HCT116 (cell line): ENCODE measurements around the gene TNFRSF9. TPM values are rescaled to one million over a fixed set of nuclear protein-coding genes. Genes with fewer than 3 reads are reported as not detected.

Experiments
- ATAC-seq: fragments of 200-7000 bp; cut with Tn5 transposase; 2 replicates; pipeline ENCODE4 v1.9.1; 2020; ENCODE audit warnings: mild to moderate bottlenecking, moderate library complexity
- BruUV-seq: library from RNA; stranded (reverse); fragments of 400-500 nt; replicated peaks from 2 replicates; lab custom pipeline; 2021; lab: Mats Ljungman, UMichigan
- CTCF ChIA-PET: fragments of 300-600 bp; sonication (Branson Sonifier 250); formaldehyde crosslinking; loops from one replicate; lab custom pipeline; 2021; ENCODE audit warnings: antibody characterized with exemption; lab: Charles Lee
- POLR2A ChIA-PET: fragments of 300-600, 350-600 bp; sonication (Branson Sonifier 250); formaldehyde crosslinking; loops from one replicate; lab custom pipeline; 2021; ENCODE audit warnings: antibody characterized with exemption; lab: Charles Lee
- RAD21 ChIA-PET, 2 experiments: fragments of 300-600 bp; sonication (Branson Sonifier 250); formaldehyde crosslinking; loops; one replicate each; lab custom pipeline; 2023; ENCODE audit warnings: low total read pairs in 2 of 2; ENCODE audit not compliant: uncharacterized antibody in 2 of 2, unreplicated experiment in 2 of 2, low non-redundant PET in 1 of 2; lab: Charles Lee
- DNase-seq: peaks from one replicate; pipeline ENCODE4 v3.0.0-alpha.2; 2010; ENCODE audit warnings: low read depth, low spot score
- H2AFZ ChIP-seq: fragments of 200-600 bp; shearing (Covaris generic), sonication (generic); 2 replicates; pipeline ENCODE4 v1.6.1; 2017; ENCODE audit warnings: low read depth, mixed run types, mixed read lengths, antibody characterized with exemption, low read length; ENCODE audit not compliant: poor library complexity, severe bottlenecking
- H3K27ac ChIP-seq: 2 replicates; pipeline ENCODE4 v1.5.1; 2012; ENCODE audit warnings: low read depth, low read length
- H3K27me3 ChIP-seq: fragments of 200-600 bp; sonication (generic); 2 replicates; pipeline ENCODE4 v1.6.1; 2016; ENCODE audit warnings: mixed run types, low read length, mixed read lengths; ENCODE audit not compliant: insufficient read depth
- H3K36me3 ChIP-seq, 2 experiments: fragments of 200-500 bp in 1 of 2; fragments of 200-600 bp in 1 of 2; sonication (Bioruptor generic) in 1 of 2; sonication (generic) in 1 of 2; 2 replicates each; pipeline versions ENCODE4 v1.5.1 to v1.6.1; 2014 to 2016; ENCODE audit warnings: low read length in 2 of 2, inconsistent platforms in 1 of 2, mixed read lengths in 1 of 2, mixed run types in 1 of 2; ENCODE audit not compliant: insufficient read depth in 2 of 2, control insufficient read depth in 1 of 2
- H3K4me1 ChIP-seq, 2 experiments: fragments of 200-600 bp in 1 of 2; sonication (generic) in 1 of 2; 2 replicates each; pipeline versions ENCODE4 v1.5.1 to v1.6.1; 2012 to 2017; ENCODE audit warnings: low read length in 2 of 2, inconsistent platforms in 1 of 2, mild to moderate bottlenecking in 1 of 2, mixed read lengths in 1 of 2, mixed run types in 1 of 2, moderate library complexity in 1 of 2; ENCODE audit not compliant: insufficient read depth in 2 of 2, control insufficient read depth in 1 of 2
- H3K4me2 ChIP-seq: fragments of 200-600 bp; sonication (generic); 2 replicates; pipeline ENCODE4 v1.6.1; 2017; ENCODE audit warnings: mixed run types, low read length, mixed read lengths
- H3K4me3 ChIP-seq, 2 experiments: fragments of 200-600 bp in 1 of 2; sonication (generic) in 1 of 2; replicated peaks in 1 of 2; 2 replicates each; pipeline ENCODE4 v1.5.1; 2011 to 2016; ENCODE audit warnings: low read length in 2 of 2, control low read depth in 1 of 2, low read depth in 1 of 2, mild to moderate bottlenecking in 1 of 2, mixed read lengths in 1 of 2, mixed run types in 1 of 2
- H3K79me2 ChIP-seq: fragments of 200-600 bp; sonication (generic); 2 replicates; pipeline ENCODE4 v1.6.1; 2017; ENCODE audit warnings: mild to moderate bottlenecking, mixed run types, low read length, moderate library complexity, mixed read lengths; ENCODE audit not compliant: insufficient read depth
- H3K9ac ChIP-seq: fragments of 200-600 bp; sonication (generic); 2 replicates; pipeline ENCODE4 v1.6.1; 2016; ENCODE audit warnings: low read length, mixed read lengths
- H3K9me2 ChIP-seq: fragments of 200-600 bp; sonication (generic), shearing (Covaris generic); 2 replicates; pipeline ENCODE4 v1.6.1; 2017; ENCODE audit warnings: mixed run types, mild to moderate bottlenecking, moderate library complexity; ENCODE audit not compliant: insufficient read depth
- H3K9me3 ChIP-seq, 2 experiments: fragments of 200-500 bp in 1 of 2; fragments of 200-600 bp in 1 of 2; sonication (Bioruptor generic) in 1 of 2; sonication (generic) in 1 of 2; 2 replicates each; pipeline ENCODE4 v1.6.1; 2014 to 2017; ENCODE audit warnings: low read length in 2 of 2, mixed read lengths in 2 of 2, inconsistent platforms in 1 of 2, low read depth in 1 of 2, mild to moderate bottlenecking in 1 of 2, mixed run types in 1 of 2, moderate library complexity in 1 of 2; ENCODE audit not compliant: control insufficient read depth in 1 of 2, insufficient read depth in 1 of 2
- H4K20me1 ChIP-seq: fragments of 200-600 bp; sonication (generic), shearing (Covaris generic); 2 replicates; pipeline ENCODE4 v1.6.1; 2017; ENCODE audit warnings: mixed run types, mild to moderate bottlenecking, moderate library complexity; ENCODE audit not compliant: insufficient read depth
- CBX3 ChIP-seq: IDR thresholded peaks from 2 replicates; pipeline ENCODE4 v1.6.1; 2012; ENCODE audit warnings: low read depth
- CEBPB ChIP-seq: IDR thresholded peaks from 2 replicates; pipeline ENCODE4 v1.6.1; 2012; ENCODE audit warnings: low read depth
- EGR1 ChIP-seq: IDR thresholded peaks from 2 replicates; pipeline ENCODE4 v1.6.1; 2012; ENCODE audit warnings: low read depth
- ELF1 ChIP-seq: IDR thresholded peaks from 2 replicates; pipeline ENCODE4 v1.6.1; 2012; ENCODE audit warnings: low read depth, borderline replicate concordance
- EZH2 ChIP-seq: fragments of 200-600 bp; sonication (generic); IDR thresholded peaks from 2 replicates; pipeline ENCODE4 v1.6.1; 2017; ENCODE audit warnings: antibody characterized with exemption, mixed run types
- FOSL1 ChIP-seq: IDR thresholded peaks from 2 replicates; pipeline ENCODE4 v1.6.1; 2012; ENCODE audit warnings: low read depth
- JUND ChIP-seq: IDR thresholded peaks from 2 replicates; pipeline ENCODE4 v1.6.1; 2012
- POLR2A ChIP-seq: IDR thresholded peaks from 2 replicates; pipeline ENCODE4 v1.7.0; 2011; ENCODE audit warnings: borderline replicate concordance; ENCODE audit not compliant: insufficient read depth, insufficient read length; ENCODE audit errors: extremely low read depth
- RAD21 ChIP-seq: IDR thresholded peaks from 2 replicates; pipeline ENCODE4 v1.6.1; 2012; ENCODE audit warnings: low read depth, mild to moderate bottlenecking
- SIN3A ChIP-seq: IDR thresholded peaks from 2 replicates; pipeline ENCODE4 v1.6.1; 2012; ENCODE audit warnings: low read depth
- SP1 ChIP-seq: IDR thresholded peaks from 2 replicates; pipeline ENCODE4 v1.6.1; 2012; ENCODE audit warnings: low read depth
- SRF ChIP-seq: IDR thresholded peaks from 2 replicates; pipeline ENCODE4 v1.6.1; 2012; ENCODE audit warnings: low read depth
- TCF7L2 ChIP-seq: IDR thresholded peaks from 2 replicates; pipeline ENCODE4 v1.7.0; 2011; ENCODE audit warnings: borderline replicate concordance, inconsistent platforms; ENCODE audit not compliant: insufficient read depth, insufficient read length; ENCODE audit errors: extremely low read depth
- YY1 ChIP-seq: IDR thresholded peaks from 2 replicates; pipeline ENCODE4 v1.6.1; 2011; ENCODE audit warnings: low read length, low read depth, moderate library complexity, mild to moderate bottlenecking; ENCODE audit not compliant: insufficient replicate concordance; ENCODE audit errors: extremely low read depth
- ZFX ChIP-seq: fragments of 450-650 bp; IDR thresholded peaks from 2 replicates; pipeline ENCODE4 v1.6.1; 2017
- intact Hi-C: fragments of 100-400 bp; cut with micrococcal nuclease; formaldehyde crosslinking; loops from 2 replicates; pipeline ENCODE4 v1.10.0; 2022
- total RNA-seq: library from RNA; stranded (reverse); gene quantifications from one replicate; pipeline ENCODE4 v1.2.1, GENCODE V29; 2021; ENCODE audit not compliant: unreplicated experiment
- TF ChIP-seq, protein P1 (sequence below): IDR thresholded peaks from 2 replicates; pipeline ENCODE4 v1.6.1; 2012
- TF ChIP-seq, protein P2 (sequence below): IDR thresholded peaks from 2 replicates; pipeline ENCODE4 v1.6.1; 2012
- TF ChIP-seq, protein P3 (sequence below): IDR thresholded peaks from 2 replicates; pipeline ENCODE4 v1.6.1; 2012; ENCODE audit warnings: low read depth
- TF ChIP-seq, protein P4 (sequence below): IDR thresholded peaks from 2 replicates; pipeline ENCODE4 v1.6.1; 2011; ENCODE audit warnings: mild to moderate bottlenecking, low read length, moderate library complexity; ENCODE audit not compliant: insufficient replicate concordance; ENCODE audit errors: extremely low read depth

The TNFRSF9 gene
- total RNA-seq, 1 experiment from 2014 or later, result 0.20 TPM

DNA sequence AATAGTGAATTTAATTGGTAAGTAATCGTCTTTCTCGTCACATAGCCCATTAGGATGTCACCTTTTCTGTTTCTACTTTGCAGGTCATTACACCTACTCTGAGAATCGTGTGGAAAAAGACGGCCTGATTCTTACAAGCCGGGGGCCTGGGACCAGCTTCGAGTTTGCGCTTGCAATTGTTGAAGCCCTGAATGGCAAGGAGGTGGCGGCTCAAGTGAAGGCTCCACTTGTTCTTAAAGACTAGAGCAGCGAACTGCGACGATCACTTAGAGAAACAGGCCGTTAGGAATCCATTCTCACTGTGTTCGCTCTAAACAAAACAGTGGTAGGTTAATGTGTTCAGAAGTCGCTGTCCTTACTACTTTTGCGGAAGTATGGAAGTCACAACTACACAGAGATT lies 44.2 kb upstream of the TNFRSF9 start:
- peaks cover 25 to 45% of the 10 kb centered on the region in 2 experiments for H3K36me3 ChIP-seq
- H3K4me1 ChIP-seq, result peaks cover 0 to 6% of the 10 kb centered on the region in 2 experiments; a peak in 2 of 4 replicates
- no peak overlapping the region for H3K4me3 ChIP-seq
- ATAC-seq (no peak), DNase-seq (no peak)
- H3K27me3 ChIP-seq, result no peaks in the 10 kb centered on the region
- H3K9me3 ChIP-seq, result no peaks in the 10 kb centered on the region
- RAD21 ChIA-PET, result interaction anchor here (1.2 to 1.5 kb wide), 2 partner anchors 329 to 330 kb away, joined by 3 to 4 read pairs; no protein-coding TSS in a partner anchor
- H2AFZ ChIP-seq, result no peak overlapping the region
- no peaks in the 10 kb centered on the region for H4K20me1 ChIP-seq
- CTCF ChIA-PET, result interaction anchor here (1.5 to 2.8 kb wide), 2 partner anchors 9 to 329 kb away, joined by 5 to 10 read pairs; no protein-coding TSS in a partner anchor
- H3K79me2 ChIP-seq, result peaks cover 18% of the 10 kb centered on the region
- no TSS peak for BruUV-seq
- no peak overlapping the region for H3K4me2 ChIP-seq
- H3K9ac ChIP-seq, result no peak overlapping the region
- POLR2A ChIA-PET, result no interaction called here
- H3K9me2 ChIP-seq, result no peaks in the 10 kb centered on the region
- intact Hi-C loops, result no loop called here
- TF ChIP-seq YY1 (no peak), TCF7L2 (no peak), SP1 (no peak), SRF (no peak), RAD21 (no peak), ZFX (no peak), SIN3A (no peak), FOSL1 (no peak), CEBPB (no peak), EGR1 (no peak), EZH2 (no peak), CBX3 (no peak), ELF1 (no peak), POLR2A (no peak), JUND (no peak)
- TF ChIP-seq, protein P1, sequence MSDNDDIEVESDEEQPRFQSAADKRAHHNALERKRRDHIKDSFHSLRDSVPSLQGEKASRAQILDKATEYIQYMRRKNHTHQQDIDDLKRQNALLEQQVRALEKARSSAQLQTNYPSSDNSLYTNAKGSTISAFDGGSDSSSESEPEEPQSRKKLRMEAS, result no peak
- TF ChIP-seq, protein P2, sequence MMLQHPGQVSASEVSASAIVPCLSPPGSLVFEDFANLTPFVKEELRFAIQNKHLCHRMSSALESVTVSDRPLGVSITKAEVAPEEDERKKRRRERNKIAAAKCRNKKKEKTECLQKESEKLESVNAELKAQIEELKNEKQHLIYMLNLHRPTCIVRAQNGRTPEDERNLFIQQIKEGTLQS, result no peak
- TF ChIP-seq, protein P3, sequence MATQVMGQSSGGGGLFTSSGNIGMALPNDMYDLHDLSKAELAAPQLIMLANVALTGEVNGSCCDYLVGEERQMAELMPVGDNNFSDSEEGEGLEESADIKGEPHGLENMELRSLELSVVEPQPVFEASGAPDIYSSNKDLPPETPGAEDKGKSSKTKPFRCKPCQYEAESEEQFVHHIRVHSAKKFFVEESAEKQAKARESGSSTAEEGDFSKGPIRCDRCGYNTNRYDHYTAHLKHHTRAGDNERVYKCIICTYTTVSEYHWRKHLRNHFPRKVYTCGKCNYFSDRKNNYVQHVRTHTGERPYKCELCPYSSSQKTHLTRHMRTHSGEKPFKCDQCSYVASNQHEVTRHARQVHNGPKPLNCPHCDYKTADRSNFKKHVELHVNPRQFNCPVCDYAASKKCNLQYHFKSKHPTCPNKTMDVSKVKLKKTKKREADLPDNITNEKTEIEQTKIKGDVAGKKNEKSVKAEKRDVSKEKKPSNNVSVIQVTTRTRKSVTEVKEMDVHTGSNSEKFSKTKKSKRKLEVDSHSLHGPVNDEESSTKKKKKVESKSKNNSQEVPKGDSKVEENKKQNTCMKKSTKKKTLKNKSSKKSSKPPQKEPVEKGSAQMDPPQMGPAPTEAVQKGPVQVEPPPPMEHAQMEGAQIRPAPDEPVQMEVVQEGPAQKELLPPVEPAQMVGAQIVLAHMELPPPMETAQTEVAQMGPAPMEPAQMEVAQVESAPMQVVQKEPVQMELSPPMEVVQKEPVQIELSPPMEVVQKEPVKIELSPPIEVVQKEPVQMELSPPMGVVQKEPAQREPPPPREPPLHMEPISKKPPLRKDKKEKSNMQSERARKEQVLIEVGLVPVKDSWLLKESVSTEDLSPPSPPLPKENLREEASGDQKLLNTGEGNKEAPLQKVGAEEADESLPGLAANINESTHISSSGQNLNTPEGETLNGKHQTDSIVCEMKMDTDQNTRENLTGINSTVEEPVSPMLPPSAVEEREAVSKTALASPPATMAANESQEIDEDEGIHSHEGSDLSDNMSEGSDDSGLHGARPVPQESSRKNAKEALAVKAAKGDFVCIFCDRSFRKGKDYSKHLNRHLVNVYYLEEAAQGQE, result no peak
- TF ChIP-seq, protein P4, sequence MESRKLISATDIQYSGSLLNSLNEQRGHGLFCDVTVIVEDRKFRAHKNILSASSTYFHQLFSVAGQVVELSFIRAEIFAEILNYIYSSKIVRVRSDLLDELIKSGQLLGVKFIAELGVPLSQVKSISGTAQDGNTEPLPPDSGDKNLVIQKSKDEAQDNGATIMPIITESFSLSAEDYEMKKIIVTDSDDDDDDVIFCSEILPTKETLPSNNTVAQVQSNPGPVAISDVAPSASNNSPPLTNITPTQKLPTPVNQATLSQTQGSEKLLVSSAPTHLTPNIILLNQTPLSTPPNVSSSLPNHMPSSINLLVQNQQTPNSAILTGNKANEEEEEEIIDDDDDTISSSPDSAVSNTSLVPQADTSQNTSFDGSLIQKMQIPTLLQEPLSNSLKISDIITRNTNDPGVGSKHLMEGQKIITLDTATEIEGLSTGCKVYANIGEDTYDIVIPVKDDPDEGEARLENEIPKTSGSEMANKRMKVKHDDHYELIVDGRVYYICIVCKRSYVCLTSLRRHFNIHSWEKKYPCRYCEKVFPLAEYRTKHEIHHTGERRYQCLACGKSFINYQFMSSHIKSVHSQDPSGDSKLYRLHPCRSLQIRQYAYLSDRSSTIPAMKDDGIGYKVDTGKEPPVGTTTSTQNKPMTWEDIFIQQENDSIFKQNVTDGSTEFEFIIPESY, result no peak
- no peak overlapping the region for H3K27ac ChIP-seq
